T1000 (cell line): ENCODE measurements around the gene CRIP3.
"Not testable (repeated sequence)": the region's sequence is repeated elsewhere in the genome, so short reads cannot be mapped to it uniquely, and the experiment has no call there.

ENCODE experiments used
- DNase-seq: peaks from one replicate; lab custom pipeline; 2025; ENCODE audit warnings: mixed read lengths; lab: John Stamatoyannopoulos, UW

CRIP3 gene

GRCh38 chr6:43306086-43306485, 2.5 kb downstream of the CRIP3 start:
- no peak for DNase-seq

GRCh38 chr6:43304882-43305281, 3.7 kb downstream of the CRIP3 start:
- no peak for DNase-seq

GRCh38 chr6:43304361-43304760, 4.3 kb downstream of the CRIP3 start:
- no peak for DNase-seq

GRCh38 chr6:43303751-43304331, 4.8 kb downstream of the CRIP3 start:
- no peak for DNase-seq

GRCh38 chr6:43303006-43303405, 5.6 kb downstream of the CRIP3 start:
- not testable (repeated sequence) for DNase-seq

- no peak for DNase-seq
These were observed 6.5 kb downstream of the CRIP3 start for GRCh38 chr6:43302126-43302525.

GRCh38 chr6:43301081-43301870, 7.3 kb downstream of the CRIP3 start:
- no peak for DNase-seq

- no peak for DNase-seq
These were observed 9.0 kb downstream of the CRIP3 start for GRCh38 chr6:43299338-43300293.

- no peak for DNase-seq
These were observed 9.9 kb downstream of the CRIP3 start for GRCh38 chr6:43298565-43299337.

- no peak for DNase-seq
These were observed 10.7 kb downstream of the CRIP3 start, which contains the start of gene SLC22A7 for GRCh38 chr6:43297644-43298564. Gene SLC22A7 (plus strand): TSS chr6:43298260. CDS start chr6:43298359, 99 bp downstream.

GRCh38 chr6:43296780-43297497, 11.7 kb downstream of the CRIP3 start:
- no peak for DNase-seq

GRCh38 chr6:43295456-43295855, 13.2 kb downstream of the CRIP3 start:
- DNase-seq: no peak

- DNase-seq: no peak
These were observed 14.1 kb downstream of the CRIP3 start for GRCh38 chr6:43294536-43294935.

- no peak for DNase-seq
These were observed 14.9 kb downstream of the CRIP3 start for GRCh38 chr6:43293698-43294097.

- DNase-seq: no peak
These were observed 15.8 kb downstream of the CRIP3 start for GRCh38 chr6:43292763-43293318.

- no peak for DNase-seq
These were observed 16.3 kb downstream of the CRIP3 start for GRCh38 chr6:43292341-43292740.

GRCh38 chr6:43291708-43292107, 16.9 kb downstream of the CRIP3 start:
- no peak for DNase-seq

GRCh38 chr6:43290905-43291355, 17.7 kb downstream of the CRIP3 start:
- DNase-seq: no peak

- no peak for DNase-seq
These were observed 18.2 kb downstream of the CRIP3 start for GRCh38 chr6:43290339-43290904.
